ENCODE measurements around the gene NUDT1. TPM values are rescaled to one million over a fixed set of nuclear protein-coding genes. Genes with fewer than 3 reads are reported as not detected.
A peak's percentile ranks its signal among the peaks of the same experiment; 100 is the strongest.

The NUDT1 gene
- total RNA-seq, 1 experiment from 2014 or later = 68.6 TPM

DNA sequence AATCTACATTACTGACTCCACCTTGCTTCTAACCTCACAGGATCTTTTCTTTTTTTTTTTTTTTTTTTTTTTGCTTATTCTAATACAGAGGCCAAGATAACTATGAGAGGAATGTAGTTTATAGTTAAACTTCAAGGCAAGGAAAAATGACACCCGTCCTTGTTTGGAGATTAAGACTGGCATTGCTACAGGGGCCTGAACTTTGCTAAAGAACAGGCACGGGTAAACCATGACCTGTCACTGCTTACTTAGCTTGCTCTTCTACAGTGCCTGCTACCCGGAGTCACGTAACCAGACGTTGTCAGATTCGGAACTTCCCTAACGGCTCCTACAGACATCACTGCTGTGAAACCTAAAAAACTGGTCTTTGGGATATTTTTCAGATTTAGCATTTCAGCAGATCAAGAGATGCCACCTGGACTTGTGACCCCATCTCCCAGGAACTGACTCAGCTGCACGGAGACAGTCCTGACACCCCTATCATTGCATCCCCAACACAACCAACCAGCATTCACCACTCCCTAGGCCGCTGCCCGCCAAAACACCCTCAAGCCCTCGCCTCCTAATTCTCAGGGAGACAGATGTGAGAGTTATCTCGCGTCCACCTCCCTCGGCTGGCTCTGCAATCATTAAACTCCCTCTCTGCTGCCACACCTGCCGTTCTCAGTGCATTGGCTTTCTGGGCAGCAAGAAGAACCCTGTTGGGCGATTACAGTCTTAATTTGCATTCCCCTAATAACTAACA lies 36.8 kb upstream of the NUDT1 start:
- no peak for DNase-seq (ENCODE audit: low spot score)

DNA sequence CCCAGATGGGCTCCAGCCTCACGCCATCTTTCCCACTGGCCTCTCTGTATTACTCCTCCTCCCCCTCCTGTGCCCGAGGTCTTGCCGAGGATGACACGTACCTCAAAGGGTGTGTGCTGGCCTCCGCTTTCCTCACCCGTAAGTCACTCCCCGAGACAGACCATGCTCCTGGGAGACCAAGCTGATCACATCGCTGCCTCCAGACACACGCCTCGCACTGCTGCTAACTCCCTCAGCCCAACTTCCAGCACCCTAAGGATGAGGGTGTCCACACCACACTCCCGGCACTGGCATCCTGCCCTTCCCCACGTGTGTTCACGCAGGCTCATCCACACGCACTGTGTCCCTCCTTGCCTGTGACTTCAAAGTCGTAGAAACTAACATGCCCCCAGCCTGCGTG lies 33.3 kb upstream of the NUDT1 start:
- no peak for DNase-seq (ENCODE audit: low spot score)

DNA sequence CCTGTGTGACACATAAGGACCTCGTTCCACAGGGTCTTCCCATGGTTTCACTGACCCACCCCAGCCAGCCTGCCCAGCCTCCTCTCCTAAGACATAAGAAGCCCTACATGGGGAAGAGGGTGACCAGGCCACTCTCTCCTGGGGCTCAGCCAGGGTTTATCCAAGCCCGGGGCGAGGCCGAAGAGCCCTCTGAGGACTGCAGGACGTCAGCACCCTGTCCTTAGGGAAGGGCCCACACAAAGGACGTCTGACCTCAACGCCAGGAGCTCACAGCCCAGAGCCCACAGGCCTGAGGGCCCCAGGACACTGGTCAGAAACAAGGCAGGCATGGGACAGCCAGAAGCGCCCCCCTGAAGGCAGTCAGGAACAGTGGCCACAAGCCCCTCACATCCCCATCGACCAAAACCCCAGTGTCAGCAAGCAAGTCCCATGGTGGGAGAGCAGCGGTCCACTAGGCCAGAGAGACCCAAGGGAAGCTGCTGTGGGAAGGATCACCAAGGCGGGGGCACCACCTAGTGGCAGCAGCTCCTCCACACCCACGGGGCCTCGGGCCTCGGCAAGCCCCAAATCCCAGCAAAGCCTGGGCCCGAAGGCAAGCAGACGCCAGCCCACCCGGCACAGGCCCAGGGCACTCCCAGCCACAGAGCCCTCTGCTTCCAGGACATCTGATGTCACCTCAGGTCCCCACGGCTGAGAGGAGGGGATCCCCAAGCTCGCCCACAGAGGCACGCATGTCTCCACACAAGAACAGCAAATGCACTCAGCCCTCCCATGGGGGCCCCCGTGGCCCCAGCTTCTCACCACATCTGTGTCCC lies 32.7 kb upstream of the NUDT1 start:
- DNase-seq (ENCODE audit: low spot score) = peak; percentile 66

DNA sequence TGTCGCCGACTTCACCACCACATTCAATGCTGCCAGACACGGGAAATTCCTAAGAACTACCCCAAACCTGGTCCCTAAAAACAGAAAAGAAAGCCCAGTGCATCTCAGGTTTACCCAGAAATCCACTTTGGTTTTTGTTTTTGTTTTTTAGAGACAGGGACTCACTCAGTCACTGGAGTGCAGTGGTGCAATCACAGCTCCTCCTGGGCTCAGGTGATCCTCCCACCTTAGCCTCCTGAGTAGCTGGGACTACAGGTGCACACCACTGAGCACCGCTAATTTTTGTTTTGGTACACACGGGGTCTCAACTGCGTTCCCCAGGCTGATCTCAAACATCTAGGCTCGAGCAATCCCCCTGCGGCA lies 32.1 kb upstream of the NUDT1 start:
- DNase-seq (ENCODE audit: low spot score) = no peak

DNA sequence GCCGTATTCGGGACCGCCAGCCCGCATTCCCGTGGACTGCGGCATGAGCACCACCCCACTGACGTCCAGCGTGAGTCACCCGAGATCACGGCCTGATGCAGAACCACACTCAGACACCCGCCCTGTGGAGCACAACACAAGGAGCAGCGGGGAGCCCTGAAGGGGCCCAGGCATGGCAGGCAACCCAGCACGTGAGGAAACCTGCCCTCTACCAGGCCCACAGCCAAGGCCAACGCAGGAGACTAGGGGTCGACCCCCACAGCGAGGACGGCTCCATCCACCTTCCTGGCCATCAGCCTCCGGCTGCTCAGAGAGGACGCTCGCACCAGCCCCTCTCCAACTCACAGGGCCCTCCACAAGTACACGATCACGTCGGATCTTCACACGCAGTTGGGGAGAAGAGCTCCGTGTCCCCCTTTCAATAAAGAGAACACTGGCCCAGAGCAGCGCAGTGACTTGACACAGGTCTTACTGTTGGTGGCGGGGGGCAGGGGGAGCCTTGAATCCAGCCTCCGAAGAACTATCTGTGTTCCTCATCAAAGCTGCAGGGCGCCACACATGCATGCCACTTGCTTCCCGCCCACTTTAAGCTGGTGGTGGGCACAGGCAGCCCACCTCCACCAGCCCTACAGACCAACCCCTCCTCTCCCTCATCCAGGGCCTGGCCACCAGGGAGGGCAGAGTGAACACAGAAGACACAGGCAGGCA lies 31.3 kb upstream of the NUDT1 start:
- no peak for DNase-seq (ENCODE audit: low spot score)

DNA sequence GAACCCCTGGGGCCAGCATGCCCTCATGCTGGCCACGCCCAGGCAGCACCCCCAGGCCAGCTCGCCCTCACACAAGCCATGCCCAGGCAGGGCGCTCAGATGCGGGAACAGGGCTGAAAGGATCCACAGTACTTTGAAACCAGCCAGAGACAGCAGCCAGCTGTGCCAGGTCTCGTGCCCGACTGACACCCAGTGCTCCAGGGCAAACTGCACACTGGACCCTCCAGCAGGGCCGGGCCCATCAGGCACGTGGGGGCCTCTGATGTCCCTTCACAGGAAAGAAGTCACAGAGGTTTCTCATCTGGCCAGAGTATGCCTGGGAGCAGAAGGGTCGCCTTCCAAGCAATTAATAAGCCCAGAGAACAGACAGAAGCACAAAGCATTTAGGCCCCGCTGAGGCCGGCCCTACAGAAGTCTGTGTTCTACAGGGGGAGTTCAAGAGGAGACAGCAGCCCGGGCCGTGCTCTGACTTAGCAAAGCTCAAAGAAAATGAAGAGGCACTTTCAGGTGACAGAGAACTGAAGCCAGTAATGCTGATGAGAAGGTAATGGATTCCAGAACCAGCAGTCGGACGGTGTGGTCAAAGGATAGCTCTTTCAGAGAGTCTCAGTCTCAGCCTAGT lies 30.7 kb upstream of the NUDT1 start:
- DNase-seq (ENCODE audit: low spot score) = no peak

DNA sequence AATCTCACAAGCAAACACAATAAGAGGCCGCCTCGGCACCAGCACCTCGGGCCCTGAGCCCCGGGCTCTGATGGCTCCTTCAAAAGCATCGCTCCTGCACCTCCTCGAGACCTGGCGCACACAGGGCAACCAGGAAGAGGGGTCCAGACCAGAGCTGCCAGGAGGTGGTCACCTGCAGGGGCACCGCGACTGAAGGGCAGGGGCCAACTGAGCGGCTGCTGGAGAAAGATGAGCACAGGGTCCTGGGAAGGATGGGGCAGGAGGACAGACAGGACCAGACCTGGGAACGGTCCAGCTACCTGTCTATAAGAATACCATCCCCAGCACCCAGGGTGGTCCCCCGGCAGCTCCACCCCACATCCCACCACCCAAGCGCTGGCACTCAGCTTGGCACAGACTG lies 30.1 kb upstream of the NUDT1 start:
- DNase-seq (ENCODE audit: low spot score) = no peak

DNA sequence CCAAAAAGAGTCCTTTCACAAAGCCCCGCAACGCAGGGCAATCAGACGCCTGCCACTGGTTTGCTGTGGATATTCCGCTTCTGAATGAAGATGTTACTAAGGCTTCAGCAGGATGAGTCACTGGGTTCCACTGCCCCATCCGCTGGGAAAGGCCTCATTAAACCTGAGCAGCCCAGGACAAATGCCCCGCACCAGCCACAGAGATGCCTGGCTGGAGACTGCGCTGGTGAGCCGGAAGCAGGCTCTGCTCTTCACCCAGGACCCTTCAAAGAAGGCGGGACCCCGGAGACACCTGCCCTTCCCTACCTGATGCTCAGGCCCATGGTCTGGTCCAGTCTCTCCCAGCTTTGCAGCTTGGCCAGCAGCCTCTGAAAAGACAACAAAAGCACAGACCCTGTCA lies 29.1 kb upstream of the NUDT1 start:
- DNase-seq (ENCODE audit: low spot score) = no peak

DNA sequence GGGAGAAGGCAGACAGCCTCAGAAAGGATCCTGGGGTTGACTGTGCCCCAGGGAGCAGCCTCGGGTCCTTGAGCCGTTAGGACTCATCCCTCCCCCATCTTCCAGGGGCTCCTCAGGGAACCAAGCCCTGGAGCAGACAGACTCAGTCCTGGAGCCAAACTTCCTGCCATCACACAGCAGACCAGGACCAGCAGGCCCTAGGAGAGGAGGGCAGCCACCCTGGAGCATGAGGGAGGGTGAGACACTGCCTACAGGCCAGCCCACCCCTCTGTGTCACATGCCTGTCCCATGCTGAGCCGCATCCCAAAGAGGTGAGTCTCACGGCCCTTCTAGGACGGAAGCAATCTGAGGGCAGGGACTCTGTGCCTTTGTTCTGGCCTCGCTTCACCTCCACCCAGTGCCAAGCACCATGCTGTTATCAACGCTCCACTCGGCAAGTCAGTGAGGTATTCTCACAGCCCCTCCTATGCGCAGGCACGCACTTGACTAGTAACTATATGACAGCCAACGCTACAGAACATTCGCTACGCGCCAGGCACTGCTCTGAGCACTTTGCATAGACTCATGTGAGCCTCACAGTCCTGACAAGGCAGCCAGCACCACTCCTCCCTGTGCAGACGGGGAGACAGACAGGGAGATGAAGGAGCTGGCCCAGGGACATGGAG lies 28.3 kb upstream of the NUDT1 start:
- DNase-seq (ENCODE audit: low spot score) = no peak

DNA sequence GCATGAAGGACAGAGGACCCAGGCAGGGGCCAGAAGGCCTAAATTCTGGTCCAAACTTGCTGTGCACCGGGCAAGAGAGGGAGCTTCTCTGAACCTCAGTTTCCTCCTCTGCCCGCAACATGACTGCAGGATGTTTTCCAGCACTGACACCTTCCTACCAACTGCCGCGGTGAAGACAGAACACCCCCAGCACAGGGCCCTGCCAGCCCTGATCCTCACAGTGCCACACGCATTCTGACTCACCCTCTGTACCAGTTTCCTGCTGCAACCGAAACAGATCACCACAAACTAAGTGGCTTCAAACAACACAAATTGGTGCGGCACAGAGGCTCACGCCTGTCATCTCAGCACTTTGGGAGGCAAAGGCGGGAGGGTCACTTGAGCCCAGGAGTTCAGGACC lies 27.4 kb upstream of the NUDT1 start:
- no peak for DNase-seq (ENCODE audit: low spot score)

DNA sequence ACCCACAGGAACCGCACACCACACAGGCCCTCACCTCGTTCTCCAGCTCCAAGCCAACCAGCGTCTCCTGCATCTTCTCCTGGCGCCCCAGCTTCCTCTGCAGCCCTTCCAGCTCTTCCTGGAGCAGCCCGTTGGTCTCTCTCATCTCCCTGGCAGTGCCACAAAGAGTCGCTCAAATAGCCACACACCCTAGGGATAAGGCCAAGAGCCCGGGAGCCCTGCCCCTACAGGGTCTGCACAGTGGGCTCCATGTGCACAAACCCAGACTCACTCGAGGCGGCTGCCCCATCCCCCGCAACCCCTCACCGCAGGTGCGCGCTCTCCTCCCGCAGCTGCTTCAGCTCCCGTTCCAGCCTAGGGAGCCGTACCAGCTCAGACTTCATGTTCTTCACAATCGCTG lies 26.2 kb upstream of the NUDT1 start:
- DNase-seq (ENCODE audit: low spot score) = no peak

DNA sequence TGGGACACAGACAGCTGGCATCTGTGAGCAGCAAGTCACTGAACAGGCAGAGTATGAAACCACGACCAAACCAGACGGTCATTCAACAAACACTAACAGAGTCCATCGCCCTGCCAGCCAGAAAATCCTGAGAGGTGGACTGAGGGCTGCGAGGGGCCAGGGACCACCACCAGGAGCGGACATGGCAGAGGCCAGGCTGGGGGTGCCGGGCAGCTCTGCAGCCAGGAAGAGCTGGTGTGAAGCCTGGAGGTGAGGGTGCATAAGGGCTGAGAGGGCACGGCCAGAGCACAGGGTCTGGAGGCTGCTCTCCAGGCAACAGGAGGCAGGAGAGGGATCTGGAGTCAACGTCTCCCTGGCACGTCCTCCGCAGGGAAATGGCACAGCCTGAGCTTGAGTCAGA lies 24.8 kb upstream of the NUDT1 start:
- no peak for DNase-seq (ENCODE audit: low spot score)

DNA sequence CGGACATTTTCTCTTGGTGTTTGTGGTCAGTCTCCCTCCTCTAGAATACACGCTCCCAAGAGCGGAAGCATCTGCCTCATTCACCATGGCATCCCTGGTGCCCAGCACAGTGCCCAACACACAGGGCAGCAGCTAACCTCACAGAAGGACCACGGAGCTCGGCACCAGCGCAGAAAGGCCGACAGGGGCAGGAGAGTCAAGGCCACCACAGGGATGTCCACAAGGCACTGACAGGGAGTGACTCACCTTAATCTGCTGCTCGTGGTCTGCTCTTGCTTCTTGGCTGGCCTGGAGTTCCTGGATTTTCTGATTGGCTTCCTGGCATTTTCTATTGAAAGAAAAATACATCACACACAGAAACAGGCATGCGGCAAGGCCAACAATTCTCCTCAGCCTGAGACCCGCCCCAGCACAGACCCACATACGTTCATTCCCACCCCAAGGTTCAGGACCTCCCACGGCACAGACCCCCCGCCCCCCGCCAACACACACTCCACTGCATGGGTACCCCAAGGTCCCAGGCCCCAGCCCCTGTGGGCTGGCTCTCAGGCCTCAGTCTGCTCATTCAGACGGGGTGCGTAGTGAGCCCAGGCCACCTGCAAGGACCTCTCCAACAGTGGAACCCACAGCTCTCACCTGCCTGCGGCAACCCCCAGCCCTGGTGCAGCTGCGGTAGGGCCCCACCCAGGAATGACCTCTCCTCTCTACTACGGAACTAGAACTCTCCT lies 24.1 kb upstream of the NUDT1 start:
- DNase-seq (ENCODE audit: low spot score) = no peak

DNA sequence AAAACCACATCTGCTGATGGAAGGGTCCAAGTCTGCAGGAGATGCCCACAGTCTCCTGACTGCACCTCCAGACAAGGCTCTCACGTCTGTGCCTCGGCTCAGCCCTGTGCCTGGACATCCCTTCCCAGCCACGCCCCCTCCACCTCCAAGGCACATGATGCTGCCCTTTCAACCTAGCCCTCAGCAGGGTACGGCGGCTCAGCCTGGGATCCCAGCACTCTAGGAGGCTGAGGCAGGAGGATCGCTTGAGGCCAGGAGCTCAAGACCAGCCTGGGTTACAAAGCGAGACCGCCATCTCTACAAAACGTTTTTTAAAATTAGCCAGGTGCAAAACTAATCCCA lies 23.6 kb upstream of the NUDT1 start:
- DNase-seq (ENCODE audit: low spot score) = no peak

DNA sequence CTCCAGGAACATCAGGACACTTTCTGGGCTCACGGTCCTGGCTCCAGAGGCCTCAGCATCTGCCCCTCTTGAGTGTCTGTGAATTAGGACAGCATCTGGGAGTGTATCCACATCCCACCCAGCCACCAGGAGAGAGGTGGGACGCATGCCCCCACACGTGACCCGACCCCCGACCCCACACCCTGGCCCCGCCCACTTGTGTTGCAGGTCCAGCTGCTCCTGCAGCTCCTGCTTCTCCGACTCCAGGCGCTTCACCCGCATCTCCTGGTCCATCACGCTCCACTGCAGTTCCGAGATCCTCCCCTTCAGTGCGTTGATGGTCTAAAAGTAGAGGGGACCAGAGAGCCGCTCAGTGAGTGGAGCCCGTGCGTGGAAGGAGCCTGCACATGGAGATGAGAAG lies 22.9 kb upstream of the NUDT1 start:
- DNase-seq (ENCODE audit: low spot score) = no peak

DNA sequence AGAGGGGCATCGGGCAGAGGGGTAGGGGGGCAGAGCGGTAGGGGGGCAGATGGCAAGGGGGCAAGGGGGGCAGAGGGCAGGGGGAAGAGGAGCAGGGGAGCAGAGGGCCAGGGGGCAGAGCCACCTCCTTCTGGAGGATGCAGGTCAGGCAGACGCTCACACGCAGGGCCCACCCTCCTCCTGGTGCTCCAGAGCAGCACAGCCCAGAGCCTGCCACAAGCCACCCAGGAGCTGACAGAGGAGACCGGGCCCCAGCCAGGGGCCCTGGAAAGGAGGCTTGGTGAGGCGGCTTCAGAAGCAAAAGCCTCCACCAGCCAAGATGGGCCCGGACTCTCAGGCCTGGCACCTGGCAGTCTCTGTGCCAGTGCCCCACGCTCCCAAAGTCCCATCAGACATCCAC lies 22.4 kb upstream of the NUDT1 start:
- no peak for DNase-seq (ENCODE audit: low spot score)

DNA sequence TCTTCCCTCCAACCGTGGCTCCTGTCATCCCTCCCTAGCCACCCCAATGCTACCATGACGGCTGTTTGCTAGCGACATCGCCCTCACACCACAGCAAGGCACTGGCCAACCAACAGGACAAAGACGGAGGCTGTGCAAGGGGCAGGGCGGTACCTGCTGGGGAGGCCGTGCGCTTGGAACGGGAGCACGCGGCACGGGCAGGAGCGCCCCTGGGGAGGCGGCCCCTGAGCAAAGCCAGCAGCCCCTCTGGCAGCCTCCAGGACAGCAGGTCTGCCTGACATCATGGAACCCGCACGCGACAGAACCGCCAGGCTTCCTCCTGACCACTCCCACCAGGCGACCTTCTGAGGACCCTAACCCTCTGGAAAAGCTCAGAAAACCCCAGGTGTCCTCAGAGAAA lies 22.0 kb upstream of the NUDT1 start:
- DNase-seq (ENCODE audit: low spot score) = no peak

DNA sequence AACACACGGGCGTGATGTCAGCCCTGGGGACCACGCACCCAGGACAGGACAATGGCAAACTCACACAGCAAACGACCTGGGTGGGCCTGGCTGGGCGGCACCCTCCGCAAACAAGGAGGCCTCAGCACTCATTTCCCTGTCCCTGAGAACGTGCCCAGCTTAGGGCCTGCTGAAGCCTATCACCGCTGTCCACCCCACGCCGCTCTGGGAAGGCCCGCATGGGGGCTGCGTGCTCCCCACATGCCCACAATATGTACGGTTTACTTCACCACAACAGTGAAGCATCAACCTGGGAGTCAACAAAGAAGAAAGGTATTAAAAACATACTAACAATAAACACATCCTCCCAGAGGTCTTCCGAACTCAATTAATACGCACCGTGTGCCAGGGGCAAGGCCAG lies 21.5 kb upstream of the NUDT1 start:
- no peak for DNase-seq (ENCODE audit: low spot score)

DNA sequence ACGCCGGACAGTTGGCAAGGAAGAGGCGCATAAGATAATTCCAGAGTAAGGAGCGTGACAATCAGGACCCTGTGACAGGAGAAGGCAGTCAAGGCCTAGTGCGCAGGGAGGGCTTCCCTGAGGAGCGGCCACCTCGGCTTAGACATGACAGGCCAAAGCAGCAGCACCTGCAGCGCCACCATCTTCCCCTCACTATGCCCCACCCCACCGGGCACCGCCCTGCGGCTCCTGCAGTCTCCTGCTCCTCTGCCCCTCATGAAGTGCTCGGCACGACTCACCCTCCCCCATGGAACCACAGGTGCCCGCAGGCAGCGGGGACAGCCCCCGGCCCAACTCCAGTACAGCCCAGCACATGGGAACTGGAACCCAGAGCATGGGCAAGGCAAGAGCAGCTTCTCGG lies 21.1 kb upstream of the NUDT1 start:
- DNase-seq (ENCODE audit: low spot score) = no peak

DNA sequence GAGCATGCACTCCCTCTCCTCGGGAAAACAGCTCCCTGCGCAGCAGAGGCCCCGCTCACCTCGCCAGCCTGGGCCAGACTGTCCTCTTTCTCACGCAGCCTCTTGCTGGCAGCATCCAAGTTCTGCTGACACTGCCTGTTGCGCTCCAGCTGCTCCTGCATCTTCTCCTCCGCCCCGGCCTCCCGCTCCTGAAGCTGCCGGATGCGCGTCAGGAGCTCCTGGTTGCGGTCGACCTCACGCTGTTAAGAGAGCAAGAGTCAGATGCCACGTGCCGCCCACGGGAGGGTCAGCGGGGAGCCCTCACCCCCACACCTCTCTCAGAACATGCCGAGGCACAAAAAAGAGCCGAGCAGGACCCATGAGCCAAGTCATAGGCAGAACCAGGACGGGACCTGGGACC lies 19.5 kb upstream of the NUDT1 start:
- DNase-seq (ENCODE audit: low spot score) = no peak

DNA sequence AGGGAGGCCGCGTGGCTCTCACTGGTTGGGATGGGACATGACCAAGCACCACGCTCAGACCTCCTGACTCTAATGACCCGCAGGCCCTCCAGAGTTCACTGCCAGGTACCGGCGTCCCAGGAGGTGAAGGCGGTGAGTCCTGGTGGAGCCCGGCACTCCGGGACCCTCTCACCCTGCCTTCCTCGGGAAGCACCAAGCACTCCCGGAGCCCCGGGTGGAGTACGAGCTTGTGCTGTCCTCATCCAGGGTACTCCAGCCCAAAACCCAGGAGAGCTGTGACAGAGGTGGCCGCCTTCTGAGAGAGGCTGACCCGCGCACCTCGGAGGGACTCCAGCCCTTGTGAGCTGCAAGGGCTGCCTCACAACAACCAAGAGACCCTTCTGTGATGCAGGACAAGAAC lies 18.7 kb upstream of the NUDT1 start:
- DNase-seq (ENCODE audit: low spot score) = no peak

Data from HT-29 (cell line).